SH-SY5Y (cell line): Measurements from ENCODE around the gene PPM1F.

Experiments
- GATA2 ChIP-seq: IDR thresholded peaks from 2 replicates; pipeline ENCODE4 v1.6.1; 2011; ENCODE audit warnings: mild to moderate bottlenecking, low read depth, low read length
- GATA3 ChIP-seq: IDR thresholded peaks from 2 replicates; pipeline ENCODE4 v1.6.1; 2011; ENCODE audit warnings: low read depth, mild to moderate bottlenecking, low read length, moderate library complexity

DNA sequence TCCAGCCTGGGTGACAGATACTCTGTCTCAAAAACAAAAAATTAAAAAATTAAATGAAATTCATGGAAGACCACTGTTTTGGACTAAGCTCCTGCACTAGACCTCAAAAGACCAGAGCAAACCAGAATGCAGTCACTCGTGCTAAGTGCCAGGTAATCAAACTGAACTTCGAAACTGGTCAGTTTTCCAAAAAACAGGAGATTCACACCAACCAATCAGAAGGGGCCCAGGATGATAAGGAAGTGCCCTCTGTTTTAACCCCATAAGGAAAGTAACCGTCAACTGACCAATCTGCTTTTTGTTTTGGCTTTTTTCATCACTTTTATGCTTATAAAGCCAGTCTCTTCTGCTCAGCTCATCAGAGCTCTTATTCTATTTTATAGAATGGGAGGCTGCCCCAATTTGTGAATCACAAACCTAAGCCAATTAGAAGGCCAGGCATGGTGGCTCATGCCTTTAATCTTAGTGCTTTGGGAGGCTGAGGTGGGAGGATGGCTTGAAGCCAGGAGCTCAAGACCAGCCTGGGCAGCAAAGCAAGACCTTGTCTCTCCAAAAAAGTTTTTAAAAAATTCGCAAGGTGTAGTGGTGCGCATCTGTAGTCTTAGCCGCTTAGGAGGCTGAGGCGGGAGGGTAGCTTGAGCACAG lies 40.1 kb upstream of the PPM1F start:
- TF ChIP-seq GATA2 (no peak), GATA3 (no peak)
